ENCODE measurements around the gene MYO6. TPM values are rescaled to one million over a fixed set of nuclear protein-coding genes. Genes with fewer than 3 reads are reported as not detected.

Gene MYO6
- polyA plus RNA-seq, 1 donor (not counting 4 experiments of a cell fraction or from before 2014, with no cell fraction given), result 24.5 TPM

- H3K4me1 ChIP-seq (ENCODE audit: control insufficient read depth, extremely low read depth, insufficient read depth, low read length), result peaks cover 25% of the 10 kb centered on the region
- no peaks in the 10 kb centered on the region for H3K9me3 ChIP-seq (ENCODE audit: control insufficient read depth, low read depth, low read length)
- no peak overlapping the region for H3K9ac ChIP-seq (ENCODE audit: control insufficient read depth, extremely low read depth, insufficient read depth, low read length)
- no peaks in the 10 kb centered on the region for H4K20me1 ChIP-seq (ENCODE audit: control insufficient read depth, extremely low read depth, insufficient read depth, low read length)
- no peak overlapping the region for H3K4me3 ChIP-seq (ENCODE audit: control insufficient read depth in 2 of 3, extremely low read depth in 1 of 3, insufficient read depth in 2 of 3, low read depth in 1 of 3, low read length in 3 of 3)
- peaks cover 61% of the 10 kb centered on the region for H3K79me2 ChIP-seq (ENCODE audit: control insufficient read depth, insufficient read depth, low read length)
- H3K36me3 ChIP-seq (ENCODE audit: control insufficient read depth in 2 of 2, extremely low read depth in 1 of 2, insufficient read depth in 2 of 2, low read length in 2 of 2), result no peaks in the 10 kb centered on the region
- H3K27ac ChIP-seq (ENCODE audit: control insufficient read depth, insufficient read depth, low read length), result no peak overlapping the region
- no peak for FAIRE-seq
- no peaks in the 10 kb centered on the region for H3K27me3 ChIP-seq (ENCODE audit: control insufficient read depth, extremely low read depth, insufficient read depth, low read length)
- H3K4me2 ChIP-seq (ENCODE audit: control insufficient read depth, extremely low read depth, insufficient read depth, low read depth, low read length), result no peak overlapping the region
- no peak overlapping the region for H2AFZ ChIP-seq (ENCODE audit: control insufficient read depth, low read length)
- no peaks in the 10 kb centered on the region for H3K9me1 ChIP-seq (ENCODE audit: control insufficient read depth, extremely low read depth, insufficient read depth, low read length)
- TF ChIP-seq, protein P1, sequence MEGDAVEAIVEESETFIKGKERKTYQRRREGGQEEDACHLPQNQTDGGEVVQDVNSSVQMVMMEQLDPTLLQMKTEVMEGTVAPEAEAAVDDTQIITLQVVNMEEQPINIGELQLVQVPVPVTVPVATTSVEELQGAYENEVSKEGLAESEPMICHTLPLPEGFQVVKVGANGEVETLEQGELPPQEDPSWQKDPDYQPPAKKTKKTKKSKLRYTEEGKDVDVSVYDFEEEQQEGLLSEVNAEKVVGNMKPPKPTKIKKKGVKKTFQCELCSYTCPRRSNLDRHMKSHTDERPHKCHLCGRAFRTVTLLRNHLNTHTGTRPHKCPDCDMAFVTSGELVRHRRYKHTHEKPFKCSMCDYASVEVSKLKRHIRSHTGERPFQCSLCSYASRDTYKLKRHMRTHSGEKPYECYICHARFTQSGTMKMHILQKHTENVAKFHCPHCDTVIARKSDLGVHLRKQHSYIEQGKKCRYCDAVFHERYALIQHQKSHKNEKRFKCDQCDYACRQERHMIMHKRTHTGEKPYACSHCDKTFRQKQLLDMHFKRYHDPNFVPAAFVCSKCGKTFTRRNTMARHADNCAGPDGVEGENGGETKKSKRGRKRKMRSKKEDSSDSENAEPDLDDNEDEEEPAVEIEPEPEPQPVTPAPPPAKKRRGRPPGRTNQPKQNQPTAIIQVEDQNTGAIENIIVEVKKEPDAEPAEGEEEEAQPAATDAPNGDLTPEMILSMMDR (optimal IDR thresholded peaks at IDR 0.05 in 1 of 3, IDR thresholded peaks at IDR 0.05 in 1 of 3, conservative IDR thresholded peaks at IDR 0.05 in 1 of 3; ENCODE audit: extremely low read depth in 1 of 3, insufficient read depth in 2 of 3, low read length in 3 of 3), result no peak
- no peak for TF ChIP-seq EZH2 (IDR thresholded peaks at IDR 0.05; ENCODE audit: low read length)
- DNase-seq (ENCODE audit: low read depth, low spot score), result no peak
- dilution Hi-C loops (cut with MboI; ENCODE audit: extremely low pct_ligation_motif_present, low sequenced_read_pairs), result no loop called here
Observed at GRCh38 chr6:75755704-75756103, 6.7 kb downstream of the MYO6 start.

GRCh38 chr6:75757295-75757694 lies 8.3 kb downstream of the MYO6 start:
- Histone ChIP-seq H3K9me1 (ENCODE audit: control insufficient read depth, extremely low read depth, insufficient read depth, low read length) (no peaks in the 10 kb centered on the region), H3K9ac (ENCODE audit: control insufficient read depth, extremely low read depth, insufficient read depth, low read length) (no peak overlapping the region), H3K27ac (ENCODE audit: control insufficient read depth, insufficient read depth, low read length) (no peak overlapping the region), H2AFZ (ENCODE audit: control insufficient read depth, low read length) (no peak overlapping the region), H3K9me3 (ENCODE audit: control insufficient read depth, low read depth, low read length) (no peaks in the 10 kb centered on the region), H3K4me1 (ENCODE audit: control insufficient read depth, extremely low read depth, insufficient read depth, low read length) (peaks cover 15% of the 10 kb centered on the region), H3K79me2 (ENCODE audit: control insufficient read depth, insufficient read depth, low read length) (peaks cover 63% of the 10 kb centered on the region), H3K36me3 (ENCODE audit: control insufficient read depth in 2 of 2, extremely low read depth in 1 of 2, insufficient read depth in 2 of 2, low read length in 2 of 2) (no peaks in the 10 kb centered on the region), H3K4me3 (ENCODE audit: control insufficient read depth in 2 of 3, extremely low read depth in 1 of 3, insufficient read depth in 2 of 3, low read depth in 1 of 3, low read length in 3 of 3) (no peak overlapping the region), H4K20me1 (ENCODE audit: control insufficient read depth, extremely low read depth, insufficient read depth, low read length) (no peaks in the 10 kb centered on the region), H3K27me3 (ENCODE audit: control insufficient read depth, extremely low read depth, insufficient read depth, low read length) (no peaks in the 10 kb centered on the region), H3K4me2 (ENCODE audit: control insufficient read depth, extremely low read depth, insufficient read depth, low read depth, low read length) (no peak overlapping the region)
- no peak for TF ChIP-seq EZH2 (IDR thresholded peaks at IDR 0.05; ENCODE audit: low read length)
- TF ChIP-seq, protein P1 (optimal IDR thresholded peaks at IDR 0.05 in 1 of 3, IDR thresholded peaks at IDR 0.05 in 1 of 3, conservative IDR thresholded peaks at IDR 0.05 in 1 of 3; ENCODE audit: extremely low read depth in 1 of 3, insufficient read depth in 2 of 3, low read length in 3 of 3), result no peak
- DNase-seq (ENCODE audit: low read depth, low spot score), result no peak
- FAIRE-seq, result peak; percentile 5
- dilution Hi-C loops (cut with MboI; ENCODE audit: extremely low pct_ligation_motif_present, low sequenced_read_pairs), result no loop called here
